ENCODE data around the gene LDLRAD1. TPM values are rescaled to one million over a fixed set of nuclear protein-coding genes. Genes with fewer than 3 reads are reported as not detected.

Gene LDLRAD1
- polyA plus RNA-seq, 1 experiment: not detected

- no peak overlapping the region for H3K4me3 ChIP-seq (ENCODE audit: low read depth, low read length)
- H3K9me3 ChIP-seq (ENCODE audit: control insufficient read depth, insufficient read depth, low read length): no peaks in the 10 kb centered on the region
- H3K27me3 ChIP-seq (ENCODE audit: control insufficient read depth, insufficient read depth, low read length): peaks cover 46% of the 10 kb centered on the region
- TF ChIP-seq, protein P1, sequence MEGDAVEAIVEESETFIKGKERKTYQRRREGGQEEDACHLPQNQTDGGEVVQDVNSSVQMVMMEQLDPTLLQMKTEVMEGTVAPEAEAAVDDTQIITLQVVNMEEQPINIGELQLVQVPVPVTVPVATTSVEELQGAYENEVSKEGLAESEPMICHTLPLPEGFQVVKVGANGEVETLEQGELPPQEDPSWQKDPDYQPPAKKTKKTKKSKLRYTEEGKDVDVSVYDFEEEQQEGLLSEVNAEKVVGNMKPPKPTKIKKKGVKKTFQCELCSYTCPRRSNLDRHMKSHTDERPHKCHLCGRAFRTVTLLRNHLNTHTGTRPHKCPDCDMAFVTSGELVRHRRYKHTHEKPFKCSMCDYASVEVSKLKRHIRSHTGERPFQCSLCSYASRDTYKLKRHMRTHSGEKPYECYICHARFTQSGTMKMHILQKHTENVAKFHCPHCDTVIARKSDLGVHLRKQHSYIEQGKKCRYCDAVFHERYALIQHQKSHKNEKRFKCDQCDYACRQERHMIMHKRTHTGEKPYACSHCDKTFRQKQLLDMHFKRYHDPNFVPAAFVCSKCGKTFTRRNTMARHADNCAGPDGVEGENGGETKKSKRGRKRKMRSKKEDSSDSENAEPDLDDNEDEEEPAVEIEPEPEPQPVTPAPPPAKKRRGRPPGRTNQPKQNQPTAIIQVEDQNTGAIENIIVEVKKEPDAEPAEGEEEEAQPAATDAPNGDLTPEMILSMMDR (IDR thresholded peaks at IDR 0.05; ENCODE audit: low read depth, low read length): no peak
- ChIA-PET POLR2A (no interaction called here), CTCF (no interaction called here)
- no peak for DNase-seq (ENCODE audit: low read depth, low spot score)
- H3K27ac ChIP-seq (ENCODE audit: low read depth, low read length): no peak overlapping the region
These were observed 6.5 kb downstream of the LDLRAD1 start for GRCh38 chr1:54011316-54012007.

- ChIA-PET POLR2A (no interaction called here), CTCF (no interaction called here)
- DNase-seq (ENCODE audit: low read depth, low spot score): no peak
- H3K27me3 ChIP-seq (ENCODE audit: control insufficient read depth, insufficient read depth, low read length): peaks cover 46% of the 10 kb centered on the region
- no peak overlapping the region for H3K4me3 ChIP-seq (ENCODE audit: low read depth, low read length)
- H3K9me3 ChIP-seq (ENCODE audit: control insufficient read depth, insufficient read depth, low read length): no peaks in the 10 kb centered on the region
- H3K27ac ChIP-seq (ENCODE audit: low read depth, low read length): no peak overlapping the region
- TF ChIP-seq, protein P1 (IDR thresholded peaks at IDR 0.05; ENCODE audit: low read depth, low read length): no peak
These were observed 7.4 kb downstream of the LDLRAD1 start for GRCh38 chr1:54010415-54011117.

DNA sequence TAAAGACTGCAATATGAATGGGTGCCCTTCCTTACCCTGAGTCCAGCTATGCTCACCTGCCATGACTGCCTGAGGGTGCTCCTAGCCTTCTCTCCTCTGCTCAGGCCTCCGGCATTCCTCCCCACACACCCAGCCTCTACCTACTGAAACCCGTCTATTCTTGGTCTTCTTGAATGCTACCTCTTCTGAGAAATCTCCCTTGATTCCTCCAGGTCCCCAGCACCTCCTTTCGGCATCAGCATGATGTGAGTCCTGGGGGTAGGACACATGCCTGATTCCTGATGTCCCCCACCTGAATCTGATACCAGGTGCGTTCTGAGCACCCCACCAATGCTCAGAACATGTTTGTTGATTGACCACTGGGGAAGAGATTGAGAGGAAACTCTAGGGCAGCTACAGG lies 8.6 kb downstream of the LDLRAD1 start:
- H3K27me3 ChIP-seq (ENCODE audit: control insufficient read depth, insufficient read depth, low read length): peaks cover 44% of the 10 kb centered on the region
- TF ChIP-seq, protein P1 (IDR thresholded peaks at IDR 0.05; ENCODE audit: low read depth, low read length): no peak
- DNase-seq (ENCODE audit: low read depth, low spot score): no peak

GRCh38 chr1:54008876-54009275 lies 9.1 kb downstream of the LDLRAD1 start:
- ChIA-PET POLR2A (no interaction called here), CTCF (no interaction called here)
- peaks cover 43% of the 10 kb centered on the region for H3K27me3 ChIP-seq (ENCODE audit: control insufficient read depth, insufficient read depth, low read length)
- H3K4me3 ChIP-seq (ENCODE audit: low read depth, low read length): no peak overlapping the region
- no peak for DNase-seq (ENCODE audit: low read depth, low spot score)
- TF ChIP-seq, protein P1 (IDR thresholded peaks at IDR 0.05; ENCODE audit: low read depth, low read length): no peak
- no peak overlapping the region for H3K27ac ChIP-seq (ENCODE audit: low read depth, low read length)
- H3K9me3 ChIP-seq (ENCODE audit: control insufficient read depth, insufficient read depth, low read length): peaks cover 11% of the 10 kb centered on the region; the same call in 1 of the 2 replicates

More for the DNA sequence above, 8.6 kb downstream of the LDLRAD1 start:
- Histone ChIP-seq H3K9me3 (ENCODE audit: control insufficient read depth, insufficient read depth, low read length) (peaks cover 6% of the 10 kb centered on the region; the same call in 1 of the 2 replicates), H3K27ac (ENCODE audit: low read depth, low read length) (no peak overlapping the region), H3K4me3 (ENCODE audit: low read depth, low read length) (no peak overlapping the region)
- POLR2A ChIA-PET: no interaction called here
- CTCF ChIA-PET: no interaction called here

DNA sequence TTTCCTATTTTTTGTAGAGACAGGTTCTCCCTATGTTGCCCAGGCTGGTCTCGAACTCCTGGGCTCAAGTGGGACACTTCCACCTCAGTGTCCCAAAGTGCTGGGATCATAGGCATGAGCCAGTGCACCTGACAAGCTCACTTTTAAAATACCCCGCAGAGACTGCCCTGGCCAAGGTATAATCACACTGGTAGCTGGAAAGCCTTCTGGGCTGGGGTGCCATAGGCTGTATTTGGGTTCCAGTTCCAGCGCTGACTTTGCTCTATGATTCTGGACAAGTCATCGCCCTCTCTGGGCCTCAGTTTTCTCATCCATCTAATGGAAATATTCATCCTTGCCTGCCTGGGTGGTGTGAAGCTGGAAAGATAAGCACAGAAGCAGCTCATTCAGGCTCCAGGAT lies 10.4 kb downstream of the LDLRAD1 start:
- CTCF ChIA-PET: no interaction called here
- TF ChIP-seq, protein P1 (IDR thresholded peaks at IDR 0.05; ENCODE audit: low read depth, low read length): no peak

More for the DNA sequence above, 10.4 kb downstream of the LDLRAD1 start:
- H3K9me3 ChIP-seq (ENCODE audit: control insufficient read depth, insufficient read depth, low read length): peaks cover 12% of the 10 kb centered on the region; the same call in 1 of the 2 replicates
- no peak overlapping the region for H3K4me3 ChIP-seq (ENCODE audit: low read depth, low read length)
- POLR2A ChIA-PET: interaction anchor here (0.6 kb wide), 1 partner anchor 497 kb away, joined by 3 read pairs; no protein-coding TSS in a partner anchor
- H3K27me3 ChIP-seq (ENCODE audit: control insufficient read depth, insufficient read depth, low read length): peaks cover 35% of the 10 kb centered on the region
- no peak for DNase-seq (ENCODE audit: low read depth, low spot score)
- H3K27ac ChIP-seq (ENCODE audit: low read depth, low read length): no peak overlapping the region
